SK-N-MC (cell line): ENCODE data around the gene HDAC6.

Experiments used
- EZH2 ChIP-seq: fragments of 200-600 bp; sonication (generic); IDR thresholded peaks from one replicate; pipeline ENCODE4 v1.6.1; 2017; ENCODE audit warnings: antibody characterized with exemption
- FOXP2 ChIP-seq: optimal IDR thresholded peaks from 2 replicates; pipeline ENCODE3; 2011; ENCODE audit warnings: mild to moderate bottlenecking, moderate library complexity; ENCODE audit not compliant: insufficient read depth; ENCODE audit errors: extremely low read length, control extremely low read depth
- POLR2AphosphoS5 ChIP-seq: IDR thresholded peaks from 2 replicates; pipeline ENCODE4 v1.6.1; 2012; ENCODE audit warnings: mild to moderate bottlenecking, low read depth, low read length, borderline replicate concordance

GRCh38 chrX:48802089-48802904 is 430 bp downstream of the HDAC6 start:
- no peak for TF ChIP-seq EZH2
- TF ChIP-seq POLR2AphosphoS5 = peak; percentile 60
- TF ChIP-seq FOXP2 = no peak
